NCI-H1105 (cell line): ENCODE results near the gene ELL2.
"Not testable (repeated sequence)": the region's sequence is repeated elsewhere in the genome, so short reads cannot be mapped to it uniquely, and the experiment has no call there.

Experiments
- DNase-seq: peaks from one replicate; lab custom pipeline; 2025; lab: John Stamatoyannopoulos, UW

The ELL2 gene

GRCh38 chr5:95930141-95930930 lies 31.3 kb downstream of the ELL2 start:
- DNase-seq, result no peak

- DNase-seq, result no peak
Measured at GRCh38 chr5:95928724-95929253, 32.9 kb downstream of the ELL2 start.

- no peak for DNase-seq
Measured at GRCh38 chr5:95927927-95928723, 33.5 kb downstream of the ELL2 start.

- not testable (repeated sequence) for DNase-seq
Measured at GRCh38 chr5:95927300-95927699, 34.4 kb downstream of the ELL2 start.

GRCh38 chr5:95925939-95926338 lies 35.7 kb downstream of the ELL2 start:
- DNase-seq, result no peak

GRCh38 chr5:95925378-95925744 lies 36.3 kb downstream of the ELL2 start:
- no peak for DNase-seq

GRCh38 chr5:95924720-95925377 lies 36.8 kb downstream of the ELL2 start:
- DNase-seq, result peak; percentile 20

- DNase-seq, result no peak
Measured at GRCh38 chr5:95923918-95924544, 37.6 kb downstream of the ELL2 start.

GRCh38 chr5:95922798-95923197 lies 38.9 kb downstream of the ELL2 start:
- no peak for DNase-seq

- no peak for DNase-seq
Measured at GRCh38 chr5:95921501-95921900, 40.1 kb downstream of the ELL2 start.

GRCh38 chr5:95920822-95921221 lies 40.8 kb downstream of the ELL2 start:
- no peak for DNase-seq

- DNase-seq, result no peak
Measured at GRCh38 chr5:95919658-95920057, 42.0 kb downstream of the ELL2 start.

- no peak for DNase-seq
Measured at GRCh38 chr5:95918421-95919006, 43.1 kb downstream of the ELL2 start.

- DNase-seq, result no peak
Measured at GRCh38 chr5:95917207-95917606, 44.4 kb downstream of the ELL2 start.

GRCh38 chr5:95916687-95917085 lies 45.0 kb downstream of the ELL2 start:
- DNase-seq, result no peak

GRCh38 chr5:95915999-95916686 lies 45.5 kb downstream of the ELL2 start:
- no peak for DNase-seq

GRCh38 chr5:95913663-95914062 lies 48.0 kb downstream of the ELL2 start:
- no peak for DNase-seq

- DNase-seq, result no peak
Measured at GRCh38 chr5:95912029-95912428, 49.6 kb downstream of the ELL2 start.

GRCh38 chr5:95910521-95910920 lies 51.1 kb downstream of the ELL2 start:
- no peak for DNase-seq

- DNase-seq, result no peak
Measured at GRCh38 chr5:95909738-95910137, 51.9 kb downstream of the ELL2 start.

GRCh38 chr5:95908799-95909198 lies 52.9 kb downstream of the ELL2 start:
- no peak for DNase-seq
